Measurements from ENCODE around the gene CLEC14A.

The CLEC14A gene

DNA sequence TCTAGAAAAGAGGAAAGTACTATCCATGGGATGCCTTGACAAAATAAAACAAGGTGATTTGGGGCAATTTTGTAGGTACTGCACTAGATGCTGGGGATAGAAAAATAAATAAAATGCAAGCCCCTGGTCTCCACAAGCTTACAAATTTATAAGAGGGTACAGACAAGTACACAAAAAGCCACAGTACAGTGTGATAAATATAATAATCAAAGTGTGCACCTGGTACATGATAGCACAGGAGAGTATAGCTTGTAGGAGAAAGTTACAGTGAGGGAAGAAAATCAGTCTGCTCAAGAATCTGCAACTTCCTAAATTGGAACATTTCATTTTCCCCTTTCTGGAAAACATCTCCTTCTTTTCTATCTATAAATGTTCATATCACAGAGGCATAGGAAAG lies 51.2 kb downstream of the CLEC14A start:
- DNase-seq, result no peak

Data from bone marrow (tissue), 2 donors.